Measurements from ENCODE around the gene NDUFS6. TPM values are rescaled to one million over a fixed set of nuclear protein-coding genes. Genes with fewer than 3 reads are reported as not detected.

Gene NDUFS6
- total RNA-seq, 6 experiments from 2014 or later, result 33.7 to 55.7 (median 46.2) TPM

GRCh38 chr5:1860021-1860610 is 58.9 kb downstream of the NDUFS6 start:
- H3K4me1 Mint-ChIP-seq (ENCODE audit: low read depth), result no peaks in the 10 kb centered on the region; the same call in 1 of the 2 replicates
- DNase-seq, result no peak
- peaks cover 36% of the 10 kb centered on the region for H3K27me3 Mint-ChIP-seq (ENCODE audit: insufficient read depth)
- no peak overlapping the region for H3K27ac Mint-ChIP-seq
- H3K36me3 Mint-ChIP-seq (ENCODE audit: low read depth), result no peaks in the 10 kb centered on the region
- no peak for TF ChIP-seq CTCF (IDR thresholded peaks at IDR 0.05)
- H3K9me3 Mint-ChIP-seq, result no peaks in the 10 kb centered on the region; the same call in 1 of the 2 replicates
- no peak overlapping the region for H3K4me3 Mint-ChIP-seq

- H3K4me1 Mint-ChIP-seq (ENCODE audit: low read depth), result no peaks in the 10 kb centered on the region; the same call in 1 of the 2 replicates
- H3K4me3 Mint-ChIP-seq, result no peak overlapping the region
- no peak for DNase-seq
- H3K27ac Mint-ChIP-seq, result no peak overlapping the region
- H3K27me3 Mint-ChIP-seq (ENCODE audit: insufficient read depth), result peaks cover 39% of the 10 kb centered on the region
- TF ChIP-seq CTCF (IDR thresholded peaks at IDR 0.05), result no peak
- H3K9me3 Mint-ChIP-seq, result no peaks in the 10 kb centered on the region; the same call in 1 of the 2 replicates
- no peaks in the 10 kb centered on the region for H3K36me3 Mint-ChIP-seq (ENCODE audit: low read depth)
Observed at GRCh38 chr5:1860949-1861348, 59.7 kb downstream of the NDUFS6 start.

GRCh38 chr5:1864896-1865440 is 63.8 kb downstream of the NDUFS6 start:
- H3K27ac Mint-ChIP-seq, result no peak overlapping the region
- H3K36me3 Mint-ChIP-seq (ENCODE audit: low read depth), result no peaks in the 10 kb centered on the region
- H3K4me3 Mint-ChIP-seq, result no peak overlapping the region
- H3K9me3 Mint-ChIP-seq, result no peaks in the 10 kb centered on the region
- no peak for DNase-seq
- peaks cover 48% of the 10 kb centered on the region for H3K27me3 Mint-ChIP-seq (ENCODE audit: insufficient read depth)
- no peaks in the 10 kb centered on the region; the same call in 1 of the 2 replicates for H3K4me1 Mint-ChIP-seq (ENCODE audit: low read depth)
- no peak for TF ChIP-seq CTCF (IDR thresholded peaks at IDR 0.05)

GRCh38 chr5:1865486-1865885 is 64.3 kb downstream of the NDUFS6 start:
- no peak for TF ChIP-seq CTCF (IDR thresholded peaks at IDR 0.05)
- DNase-seq, result no peak
- H3K4me1 Mint-ChIP-seq (ENCODE audit: low read depth), result no peaks in the 10 kb centered on the region; the same call in 1 of the 2 replicates
- H3K36me3 Mint-ChIP-seq (ENCODE audit: low read depth), result no peaks in the 10 kb centered on the region
- H3K9me3 Mint-ChIP-seq, result no peaks in the 10 kb centered on the region
- no peak overlapping the region for H3K4me3 Mint-ChIP-seq
- no peak overlapping the region for H3K27ac Mint-ChIP-seq
- peaks cover 47% of the 10 kb centered on the region for H3K27me3 Mint-ChIP-seq (ENCODE audit: insufficient read depth)

Other genes starting within 250 kb of the NDUFS6 start
- gene MRPL36, start 1.6 kb upstream of the NDUFS6 start, total RNA-seq (2021; fragmentation: NEBNext Ultra II Directional; extraction: Animal tissue kit (Norgen Biotek cat#: 25700)), result 10 to 100 TPM; 67.8 to 87.1 (median 74.9) TPM
- not detected for gene IRX4, start 81.5 kb downstream of the NDUFS6 start, total RNA-seq (2021; fragmentation: NEBNext Ultra II Directional; extraction: Animal tissue kit (Norgen Biotek cat#: 25700))

Measured in HFFc6 (cell line).